AG04449 (cell line): Measurements from ENCODE around the gene GRIN2A.

Experiments used
- CTCF ChIA-PET: fragments of 350-600 bp; formaldehyde crosslinking; extraction: SDS; loops from one replicate; lab custom pipeline; 2021; ENCODE audit warnings: antibody characterized with exemption; lab: Yijun Ruan, JAX
- POLR2A ChIA-PET: fragments of 400-600, 350-600 bp; formaldehyde crosslinking; extraction: SDS; loops from one replicate; lab custom pipeline; 2020; ENCODE audit warnings: antibody characterized with exemption, inconsistent platforms; lab: Yijun Ruan, JAX
- DNase-seq: peaks from one replicate; pipeline ENCODE4 v3.0.0-alpha.2; 2010; ENCODE audit warnings: low read depth, low spot score
- H3K4me3 ChIP-seq: 2 replicates; pipeline ENCODE4 v1.5.1; 2011; ENCODE audit warnings: low read depth, mild to moderate bottlenecking, control low read depth, low read length
- TF ChIP-seq, protein P1 (sequence below): IDR thresholded peaks from one replicate; pipeline ENCODE4 v1.5.1; 2011; ENCODE audit warnings: mild to moderate bottlenecking, moderate library complexity, low read length, control low read depth, inconsistent platforms; ENCODE audit not compliant: insufficient read depth; ENCODE audit errors: missing control alignments

GRIN2A gene

DNA sequence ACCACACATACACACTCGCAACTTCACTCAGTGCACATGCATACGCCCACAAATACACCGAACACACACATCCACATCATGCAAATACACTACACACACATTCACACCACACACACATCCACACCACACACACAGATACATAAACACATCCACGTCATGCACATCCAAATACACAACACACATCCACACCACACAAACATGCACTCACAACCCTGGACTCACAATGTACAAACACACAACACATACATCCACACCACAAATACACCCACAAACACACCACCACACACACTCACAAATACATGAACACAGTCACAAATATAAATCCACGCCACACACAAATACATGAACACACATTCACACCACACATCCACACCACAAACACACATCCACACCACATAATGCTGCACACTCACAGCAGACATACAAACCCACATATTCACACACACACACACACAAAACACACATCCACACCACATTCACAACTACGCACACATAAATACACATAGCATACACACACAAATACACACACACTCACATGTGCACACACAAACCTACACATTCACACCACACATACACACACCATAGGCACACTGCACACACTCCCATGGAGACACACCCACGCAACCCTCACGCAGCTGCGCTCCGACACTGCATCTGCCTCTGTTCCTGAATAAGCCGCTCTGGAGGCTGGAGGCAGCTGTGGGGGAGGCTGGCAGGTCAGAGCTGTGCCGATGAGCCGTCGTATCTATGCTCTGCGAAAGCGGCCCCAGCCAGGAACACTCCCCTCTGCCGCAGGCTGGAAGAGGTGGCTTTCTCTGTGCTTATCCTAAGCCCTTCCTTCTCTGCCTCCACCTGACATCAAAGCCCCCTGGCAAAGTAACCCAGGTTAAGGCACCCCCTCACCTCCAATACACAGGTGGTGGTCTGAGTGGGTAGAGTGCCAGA lies 141.8 kb downstream of the GRIN2A start:
- ChIA-PET POLR2A (no interaction called here), CTCF (no interaction called here)
- H3K4me3 ChIP-seq: no peak overlapping the region
- no peak for DNase-seq
- TF ChIP-seq, protein P1, sequence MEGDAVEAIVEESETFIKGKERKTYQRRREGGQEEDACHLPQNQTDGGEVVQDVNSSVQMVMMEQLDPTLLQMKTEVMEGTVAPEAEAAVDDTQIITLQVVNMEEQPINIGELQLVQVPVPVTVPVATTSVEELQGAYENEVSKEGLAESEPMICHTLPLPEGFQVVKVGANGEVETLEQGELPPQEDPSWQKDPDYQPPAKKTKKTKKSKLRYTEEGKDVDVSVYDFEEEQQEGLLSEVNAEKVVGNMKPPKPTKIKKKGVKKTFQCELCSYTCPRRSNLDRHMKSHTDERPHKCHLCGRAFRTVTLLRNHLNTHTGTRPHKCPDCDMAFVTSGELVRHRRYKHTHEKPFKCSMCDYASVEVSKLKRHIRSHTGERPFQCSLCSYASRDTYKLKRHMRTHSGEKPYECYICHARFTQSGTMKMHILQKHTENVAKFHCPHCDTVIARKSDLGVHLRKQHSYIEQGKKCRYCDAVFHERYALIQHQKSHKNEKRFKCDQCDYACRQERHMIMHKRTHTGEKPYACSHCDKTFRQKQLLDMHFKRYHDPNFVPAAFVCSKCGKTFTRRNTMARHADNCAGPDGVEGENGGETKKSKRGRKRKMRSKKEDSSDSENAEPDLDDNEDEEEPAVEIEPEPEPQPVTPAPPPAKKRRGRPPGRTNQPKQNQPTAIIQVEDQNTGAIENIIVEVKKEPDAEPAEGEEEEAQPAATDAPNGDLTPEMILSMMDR: no peak

DNA sequence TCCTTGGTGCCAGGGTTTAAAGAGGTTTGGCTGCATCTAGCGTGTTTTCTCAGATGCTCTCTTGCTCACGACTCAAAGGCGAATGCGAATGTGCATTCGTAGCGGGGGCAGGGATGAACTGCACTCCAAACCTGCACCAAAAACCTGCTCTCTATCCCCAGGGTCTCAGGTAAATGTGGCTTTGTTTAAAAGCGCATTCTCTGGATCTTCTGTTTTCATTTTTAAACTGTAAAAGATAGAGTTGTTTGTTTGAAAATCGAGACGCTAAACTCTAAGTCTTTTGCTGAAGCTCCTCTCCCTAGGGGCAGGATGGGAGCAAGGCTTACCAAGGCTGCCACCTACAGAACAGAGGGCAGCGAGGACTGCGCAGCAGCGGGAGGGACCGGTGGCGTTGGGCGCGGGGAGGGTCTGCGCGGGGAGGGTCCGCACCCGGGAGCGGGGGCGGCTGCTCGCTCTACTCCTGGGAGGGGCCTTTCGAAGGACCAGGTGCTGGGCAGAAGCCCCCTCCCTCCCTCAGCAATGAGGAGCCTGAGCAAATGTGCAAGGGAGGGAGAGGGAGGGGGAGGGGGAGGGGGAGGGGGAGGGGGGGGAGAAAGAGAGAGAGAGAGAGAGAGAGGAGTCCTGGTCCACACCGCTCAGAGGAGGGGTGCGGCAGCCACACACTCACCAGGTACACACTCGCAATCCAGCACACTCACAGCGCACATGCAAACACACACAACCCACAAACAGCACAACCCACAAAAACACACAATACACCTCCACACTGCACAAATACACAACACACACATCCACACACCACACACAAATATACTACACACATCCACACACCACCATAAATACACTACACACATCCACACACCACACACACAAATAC lies 142.8 kb downstream of the GRIN2A start:
- POLR2A ChIA-PET: no interaction called here
- CTCF ChIA-PET: no interaction called here
- TF ChIP-seq, protein P1: no peak
- DNase-seq: no peak
- H3K4me3 ChIP-seq: peak overlapping the region; percentile 18

DNA sequence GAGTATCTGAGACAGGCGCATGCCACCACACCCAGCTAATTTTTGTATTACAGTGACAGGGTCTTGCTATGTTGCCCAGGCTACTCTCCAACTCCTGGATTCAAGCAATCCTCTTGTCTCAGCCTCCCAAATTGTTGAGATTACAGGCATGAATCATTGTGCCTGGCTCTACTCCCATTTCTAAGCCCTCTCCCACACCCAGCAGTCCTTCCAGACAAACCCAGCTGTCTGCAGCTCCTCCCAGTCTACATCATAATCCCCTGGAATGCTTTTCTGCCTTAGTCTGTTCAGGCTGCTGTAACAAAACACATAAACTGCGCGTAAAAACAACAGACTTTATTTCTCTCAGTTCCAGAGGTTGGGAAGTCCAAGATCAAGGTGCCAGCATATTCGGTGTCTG lies 144.5 kb downstream of the GRIN2A start:
- CTCF ChIA-PET: no interaction called here
- TF ChIP-seq, protein P1: no peak
- DNase-seq: no peak

DNA sequence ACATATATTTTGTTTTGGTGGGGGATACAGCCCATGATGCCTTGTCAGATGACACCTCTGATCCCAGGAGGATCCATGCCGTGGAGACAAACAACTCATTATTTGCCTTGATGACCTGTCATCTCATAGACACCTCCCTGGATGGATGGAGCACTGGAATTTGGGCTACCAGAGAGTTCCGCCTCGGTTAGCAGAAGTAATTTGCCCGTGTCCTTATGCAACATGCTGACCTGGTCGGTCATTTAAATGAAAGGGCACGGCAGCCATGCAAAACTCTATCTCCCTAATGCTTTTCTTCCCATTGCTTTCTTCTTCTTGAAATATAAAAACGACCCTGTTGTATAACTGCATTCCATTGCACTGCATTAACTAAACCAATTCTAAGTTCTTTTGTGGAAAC lies 145.3 kb downstream of the GRIN2A start:
- no peak for DNase-seq
- TF ChIP-seq, protein P1: no peak
- CTCF ChIA-PET: no interaction called here

More for the DNA sequence above, 144.5 kb downstream of the GRIN2A start:
- POLR2A ChIA-PET: no interaction called here
- H3K4me3 ChIP-seq: no peak overlapping the region

DNA sequence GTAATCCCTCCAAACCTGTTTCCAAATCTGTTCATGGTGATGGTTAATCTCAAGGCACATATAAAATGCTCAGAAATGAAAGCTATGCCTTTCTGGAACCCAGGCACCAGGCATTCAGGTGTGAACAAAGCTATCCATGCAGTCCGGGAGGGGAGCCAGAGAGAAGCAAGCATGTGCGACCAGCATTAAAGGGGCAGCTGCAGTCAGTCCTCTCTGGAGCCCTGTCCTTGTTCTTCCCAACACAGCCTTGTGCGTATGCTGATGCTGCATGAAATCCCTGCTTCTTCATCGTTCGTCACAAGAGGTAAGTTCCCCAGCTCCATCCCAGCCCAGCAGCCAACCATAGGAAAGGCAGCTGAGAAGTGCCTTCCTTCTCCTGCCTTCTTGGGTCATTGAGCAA lies 148.7 kb downstream of the GRIN2A start:
- DNase-seq: no peak
- TF ChIP-seq, protein P1: no peak
- ChIA-PET CTCF (interaction anchor here (1.2 kb wide), 1 partner anchor 147 kb away, joined by 6 read pairs; no protein-coding TSS in a partner anchor), POLR2A (no interaction called here)
- no peak overlapping the region for H3K4me3 ChIP-seq

More for the DNA sequence above, 145.3 kb downstream of the GRIN2A start:
- H3K4me3 ChIP-seq: no peak overlapping the region
- POLR2A ChIA-PET: no interaction called here

DNA sequence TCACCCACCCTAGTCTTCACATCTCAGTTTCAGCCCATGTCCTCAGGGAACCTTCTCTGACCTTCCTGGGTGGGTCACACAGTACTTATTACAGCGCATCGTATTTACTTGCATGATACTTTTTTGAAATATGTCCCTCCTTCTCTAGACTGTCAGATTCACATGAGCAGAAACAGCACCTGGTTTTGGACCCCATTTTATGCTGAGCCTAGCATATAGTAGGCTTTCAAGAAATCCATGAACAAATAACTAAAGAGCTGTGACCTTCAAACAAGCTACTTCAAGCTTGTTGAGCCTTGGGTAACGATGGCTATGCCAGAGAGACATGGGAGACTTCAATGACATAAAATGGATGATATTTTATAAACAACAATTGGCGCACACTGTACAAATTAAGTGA lies 150.3 kb downstream of the GRIN2A start:
- TF ChIP-seq, protein P1: no peak
- POLR2A ChIA-PET: no interaction called here
- no peak overlapping the region for H3K4me3 ChIP-seq
- no peak for DNase-seq
- CTCF ChIA-PET: interaction anchor here (1.0 to 1.2 kb wide), 2 partner anchors 13 to 149 kb away, joined by 3 to 5 read pairs; no protein-coding TSS in a partner anchor
